ENCODE data around the gene PTPRH.

DNA sequence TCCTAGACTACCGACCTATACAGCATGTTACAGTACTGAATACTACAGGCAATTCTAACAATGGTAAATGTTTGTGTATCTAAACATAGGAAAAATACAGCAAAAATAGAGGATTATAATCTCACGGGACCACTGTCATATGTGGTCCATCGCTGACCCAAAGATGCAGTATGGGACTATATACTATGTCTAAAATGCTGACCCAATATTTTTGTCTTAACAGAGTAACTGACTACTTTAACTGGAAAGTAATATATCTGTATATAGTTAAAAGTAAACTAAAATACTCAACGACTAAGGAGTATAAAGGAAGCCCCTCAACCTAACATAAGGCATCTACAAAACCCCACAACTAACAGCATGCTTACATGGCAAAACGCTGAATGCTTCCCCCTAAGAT lies 23.7 kb upstream of the PTPRH start:
- TF ChIP-seq TAF1 (IDR thresholded peaks at IDR 0.05; ENCODE audit: borderline replicate concordance, low read depth, low read length) (no peak), POLR2AphosphoS5 (IDR thresholded peaks at IDR 0.05; ENCODE audit: low read depth, low read length) (no peak), ELF1 (IDR thresholded peaks at IDR 0.05) (no peak), RXRA (IDR thresholded peaks at IDR 0.05; ENCODE audit: borderline replicate concordance, low read depth) (no peak), TCF12 (IDR thresholded peaks at IDR 0.05) (no peak)

Data from SK-N-SH (cell line).